HG02763 (cell line): ENCODE data around the gene FTCDNL1.

Experiments
- ATAC-seq: cut with Tn5 transposase; IDR thresholded peaks from one replicate; pipeline ENCODE4 v1.9.1; 2021; ENCODE audit warnings: mild to moderate bottlenecking, moderate library complexity; ENCODE audit not compliant: unreplicated experiment

Gene FTCDNL1

GRCh38 chr2:199842631-199843395, 8.2 kb downstream of the FTCDNL1 start:
- ATAC-seq, result no peak

GRCh38 chr2:199841409-199841808, 9.6 kb downstream of the FTCDNL1 start:
- ATAC-seq, result no peak

- no peak for ATAC-seq
These were observed 12.6 kb downstream of the FTCDNL1 start for GRCh38 chr2:199838399-199838798.

GRCh38 chr2:199836943-199837342, 14.0 kb downstream of the FTCDNL1 start:
- no peak for ATAC-seq

- no peak for ATAC-seq
These were observed 17.5 kb downstream of the FTCDNL1 start for GRCh38 chr2:199833525-199833924.

- ATAC-seq, result no peak
These were observed 20.5 kb downstream of the FTCDNL1 start for GRCh38 chr2:199830531-199830930.

GRCh38 chr2:199829628-199830027, 21.4 kb downstream of the FTCDNL1 start:
- ATAC-seq, result no peak

GRCh38 chr2:199819746-199820145, 31.2 kb downstream of the FTCDNL1 start:
- ATAC-seq, result no peak

GRCh38 chr2:199818754-199819153, 32.2 kb downstream of the FTCDNL1 start:
- ATAC-seq, result no peak

GRCh38 chr2:199818026-199818425, 33.0 kb downstream of the FTCDNL1 start:
- ATAC-seq, result no peak

- no peak for ATAC-seq
These were observed 36.2 kb downstream of the FTCDNL1 start for GRCh38 chr2:199814817-199815211.

GRCh38 chr2:199814101-199814816, 36.7 kb downstream of the FTCDNL1 start:
- ATAC-seq, result no peak

- ATAC-seq, result no peak
These were observed 38.5 kb downstream of the FTCDNL1 start for GRCh38 chr2:199812493-199812892.

- ATAC-seq, result no peak
These were observed 39.6 kb downstream of the FTCDNL1 start for GRCh38 chr2:199811346-199811745.

- no peak for ATAC-seq
These were observed 40.4 kb downstream of the FTCDNL1 start for GRCh38 chr2:199810422-199811171.

- ATAC-seq, result no peak
These were observed 43.0 kb downstream of the FTCDNL1 start for GRCh38 chr2:199807966-199808365.

- ATAC-seq, result no peak
These were observed 44.8 kb downstream of the FTCDNL1 start for GRCh38 chr2:199806179-199806578.

GRCh38 chr2:199804831-199805230, 46.2 kb downstream of the FTCDNL1 start:
- ATAC-seq, result no peak

GRCh38 chr2:199798831-199799580, 52.0 kb downstream of the FTCDNL1 start:
- ATAC-seq, result no peak

GRCh38 chr2:199797431-199798403, 53.3 kb downstream of the FTCDNL1 start:
- ATAC-seq, result no peak
